ENCODE results near the gene HSPH1.

Gene HSPH1

GRCh38 chr13:31093145-31093885 lies 68.4 kb downstream of the HSPH1 start:
- no peak for DNase-seq

- DNase-seq = no peak
These were observed 69.1 kb downstream of the HSPH1 start for GRCh38 chr13:31092646-31093045.

GRCh38 chr13:31090961-31091624 lies 70.6 kb downstream of the HSPH1 start:
- DNase-seq = peak; percentile 27

GRCh38 chr13:31090096-31090495 lies 71.6 kb downstream of the HSPH1 start:
- no peak for DNase-seq

- no peak for DNase-seq
These were observed 72.1 kb downstream of the HSPH1 start for GRCh38 chr13:31089649-31090048.

- DNase-seq = no peak
These were observed 72.8 kb downstream of the HSPH1 start for GRCh38 chr13:31088826-31089420.
